Activated T-helper 17 cell treated with anti-CD3 and anti-CD28 coated beads, Interleukin-2, amount 50 U/mL, for 72 hours (primary cell): Measurements from ENCODE around the gene MAPK8. TPM values are rescaled to one million over a fixed set of nuclear protein-coding genes. Genes with fewer than 3 reads are reported as not detected.

Experiments used
- ATAC-seq: fragments of 150-1000 bp; cut with Tn5 transposase; replicated peaks from 2 replicates; pipeline ENCODE4 v1.10.0; 2021; ENCODE audit warnings: mild to moderate bottlenecking, moderate library complexity
- H3K27ac Mint-ChIP-seq: one replicate; pipeline ENCODE4 v1.8.0; 2022; ENCODE audit warnings: mixed read lengths
- H3K27me3 Mint-ChIP-seq: one replicate; pipeline ENCODE4 v1.8.0; 2022; ENCODE audit warnings: mixed read lengths
- H3K36me3 Mint-ChIP-seq: one replicate; pipeline ENCODE4 v1.8.0; 2022; ENCODE audit warnings: low read depth, mild to moderate bottlenecking, mixed read lengths
- H3K4me1 Mint-ChIP-seq: one replicate; pipeline ENCODE4 v1.8.0; 2022; ENCODE audit warnings: mixed read lengths
- H3K4me3 Mint-ChIP-seq: one replicate; pipeline ENCODE4 v1.8.0; 2022; ENCODE audit warnings: mild to moderate bottlenecking, mixed read lengths
- H3K9me3 Mint-ChIP-seq: one replicate; pipeline ENCODE4 v1.8.0; 2022; ENCODE audit warnings: mixed read lengths
- total RNA-seq, 2 donors: library from RNA; stranded (reverse); gene quantifications; one replicate each; pipeline ENCODE4 v1.2.3, GENCODE V29; 2022

Gene MAPK8
- total RNA-seq, 2 donors from 2014 or later: 36.4 to 41.7 TPM

DNA sequence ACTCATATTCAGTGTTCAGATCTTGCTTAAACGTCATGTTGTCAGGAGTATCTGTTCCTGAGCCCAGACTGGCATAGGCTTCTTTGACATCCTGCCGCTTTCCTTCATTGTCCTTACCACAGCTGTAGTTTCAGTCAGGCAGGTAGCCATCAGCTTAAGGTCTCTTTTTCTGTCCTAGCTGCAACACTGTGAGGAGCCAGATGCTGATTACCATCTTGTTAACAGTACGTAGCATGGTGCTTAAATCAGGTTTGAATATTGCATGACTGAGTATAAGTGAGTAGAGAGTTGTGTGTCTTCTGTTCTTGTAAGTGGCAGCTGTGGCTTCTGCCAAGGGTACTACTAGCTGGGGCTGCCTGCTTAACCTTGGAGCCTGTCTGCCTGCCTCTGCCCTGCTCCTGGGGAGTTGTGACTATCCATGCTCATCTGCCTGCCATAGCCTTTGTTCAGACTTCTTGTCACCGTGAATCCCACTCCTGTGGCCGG lies 92.6 kb downstream of the MAPK8 start:
- H3K36me3 Mint-ChIP-seq: no peaks in the 10 kb centered on the region
- no peaks in the 10 kb centered on the region for H3K27me3 Mint-ChIP-seq
- ATAC-seq: no peak
- no peak overlapping the region for H3K27ac Mint-ChIP-seq
- H3K4me3 Mint-ChIP-seq: no peak overlapping the region
- no peaks in the 10 kb centered on the region for H3K9me3 Mint-ChIP-seq
- peaks cover 12% of the 10 kb centered on the region for H3K4me1 Mint-ChIP-seq

- Mint-ChIP-seq H3K27me3 (no peaks in the 10 kb centered on the region), H3K4me1 (peaks cover 12% of the 10 kb centered on the region), H3K4me3 (no peak overlapping the region), H3K9me3 (no peaks in the 10 kb centered on the region), H3K27ac (peak overlapping the region; percentile 52), H3K36me3 (peaks cover 3% of the 10 kb centered on the region)
- no peak for ATAC-seq
Observed at GRCh38 chr10:48399551-48399950, 93.1 kb downstream of the MAPK8 start.

GRCh38 chr10:48400129-48400849 lies 93.8 kb downstream of the MAPK8 start:
- H3K4me1 Mint-ChIP-seq: peaks cover 12% of the 10 kb centered on the region
- peaks cover 7% of the 10 kb centered on the region for H3K36me3 Mint-ChIP-seq
- no peak for ATAC-seq
- no peaks in the 10 kb centered on the region for H3K9me3 Mint-ChIP-seq
- H3K27me3 Mint-ChIP-seq: no peaks in the 10 kb centered on the region
- no peak overlapping the region for H3K4me3 Mint-ChIP-seq
- peak overlapping the region; percentile 52 for H3K27ac Mint-ChIP-seq

GRCh38 chr10:48400850-48401220 lies 94.4 kb downstream of the MAPK8 start:
- Mint-ChIP-seq H3K27me3 (no peaks in the 10 kb centered on the region), H3K36me3 (peaks cover 11% of the 10 kb centered on the region), H3K9me3 (no peaks in the 10 kb centered on the region), H3K4me1 (peaks cover 12% of the 10 kb centered on the region), H3K4me3 (no peak overlapping the region), H3K27ac (peak overlapping the region; percentile 52)
- peak; percentile 28 for ATAC-seq

- Mint-ChIP-seq H3K4me1 (peaks cover 5% of the 10 kb centered on the region), H3K27me3 (no peaks in the 10 kb centered on the region), H3K4me3 (no peak overlapping the region), H3K27ac (no peak overlapping the region), H3K9me3 (no peaks in the 10 kb centered on the region), H3K36me3 (peaks cover 15% of the 10 kb centered on the region)
- ATAC-seq: no peak
Observed at GRCh38 chr10:48404646-48405045, 98.2 kb downstream of the MAPK8 start.

GRCh38 chr10:48406204-48406603 lies 99.7 kb downstream of the MAPK8 start:
- Mint-ChIP-seq H3K9me3 (no peaks in the 10 kb centered on the region), H3K4me3 (no peak overlapping the region), H3K27ac (no peak overlapping the region), H3K36me3 (peaks cover 15% of the 10 kb centered on the region), H3K4me1 (no peaks in the 10 kb centered on the region), H3K27me3 (no peaks in the 10 kb centered on the region)
- ATAC-seq: peak; percentile 26

- no peaks in the 10 kb centered on the region for H3K27me3 Mint-ChIP-seq
Observed at GRCh38 chr10:48406658-48407057, 100.2 kb downstream of the MAPK8 start.

DNA sequence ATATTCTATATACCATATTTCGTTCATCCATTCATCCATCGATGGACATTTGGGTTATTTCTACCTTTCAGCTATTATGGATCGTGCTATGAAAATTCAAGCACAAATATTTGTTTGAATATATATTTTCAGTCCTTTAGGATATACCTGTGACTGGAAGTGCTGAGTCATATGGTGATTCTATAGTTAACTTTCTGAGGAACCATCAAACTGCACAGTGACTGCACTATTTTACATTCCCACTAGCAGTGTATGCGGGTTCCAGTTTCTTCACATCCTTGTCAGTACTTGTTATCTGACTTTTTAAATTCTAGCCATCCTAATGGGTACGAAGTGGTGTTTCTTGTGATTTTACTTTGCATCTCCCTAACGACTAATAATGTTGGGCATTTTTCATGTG lies 104.0 kb downstream of the MAPK8 start:
- H3K36me3 Mint-ChIP-seq: peaks cover 15% of the 10 kb centered on the region
- no peaks in the 10 kb centered on the region for H3K9me3 Mint-ChIP-seq
- no peaks in the 10 kb centered on the region for H3K27me3 Mint-ChIP-seq
- H3K4me1 Mint-ChIP-seq: no peaks in the 10 kb centered on the region
- no peak for ATAC-seq
- H3K27ac Mint-ChIP-seq: no peak overlapping the region
- H3K4me3 Mint-ChIP-seq: no peak overlapping the region

More at GRCh38 chr10:48406658-48407057, 100.2 kb downstream of the MAPK8 start:
- Mint-ChIP-seq H3K4me1 (no peaks in the 10 kb centered on the region), H3K27ac (no peak overlapping the region), H3K9me3 (no peaks in the 10 kb centered on the region), H3K4me3 (no peak overlapping the region), H3K36me3 (peaks cover 15% of the 10 kb centered on the region)
- no peak for ATAC-seq

GRCh38 chr10:48411510-48411909 lies 105.0 kb downstream of the MAPK8 start:
- no peak for ATAC-seq

DNA sequence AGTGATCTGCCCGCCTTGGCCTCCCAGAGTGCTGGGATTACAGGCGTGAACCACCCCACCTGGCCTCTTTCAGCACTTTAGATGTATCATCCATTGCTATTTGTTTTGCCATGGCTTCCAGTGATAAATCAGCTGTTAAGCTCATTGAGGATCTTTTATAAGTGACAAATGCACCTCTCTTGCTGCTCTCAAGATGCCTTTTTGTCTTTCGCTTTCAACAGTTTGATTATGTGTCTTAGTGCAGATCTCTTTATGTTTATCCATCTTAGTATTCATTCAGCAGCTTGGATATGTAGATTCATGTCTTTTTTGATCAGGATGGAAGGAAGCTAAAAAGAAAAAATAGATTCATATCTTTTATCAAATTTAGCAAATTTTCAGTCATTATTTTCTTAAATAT lies 105.6 kb downstream of the MAPK8 start:
- ATAC-seq: no peak
- Mint-ChIP-seq H3K9me3 (no peaks in the 10 kb centered on the region), H3K27me3 (no peaks in the 10 kb centered on the region), H3K27ac (no peak overlapping the region), H3K4me1 (no peaks in the 10 kb centered on the region), H3K36me3 (peaks cover 8% of the 10 kb centered on the region), H3K4me3 (no peak overlapping the region)

More at GRCh38 chr10:48411510-48411909, 105.0 kb downstream of the MAPK8 start:
- Mint-ChIP-seq H3K27me3 (no peaks in the 10 kb centered on the region), H3K27ac (no peak overlapping the region), H3K9me3 (no peaks in the 10 kb centered on the region), H3K4me1 (no peaks in the 10 kb centered on the region), H3K4me3 (no peak overlapping the region), H3K36me3 (peaks cover 8% of the 10 kb centered on the region)

DNA sequence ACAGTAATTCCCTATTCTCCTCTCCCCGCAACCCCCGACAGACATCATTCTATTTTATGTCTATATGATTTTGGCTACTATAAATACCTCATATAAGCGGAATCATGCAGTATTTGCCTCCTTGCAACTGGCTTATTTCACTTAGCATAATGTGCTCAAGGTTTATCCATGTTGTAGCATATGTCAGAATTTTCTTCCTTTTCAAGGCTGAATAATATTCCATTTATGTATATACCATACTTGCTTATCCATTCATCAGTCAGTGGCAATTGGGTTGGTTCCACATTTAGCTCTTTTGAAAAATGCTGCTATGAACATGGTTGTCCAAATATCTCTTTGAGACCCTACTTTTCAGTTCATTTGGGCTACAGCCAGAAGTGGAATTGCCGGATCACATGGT lies 106.5 kb downstream of the MAPK8 start:
- no peak overlapping the region for H3K27ac Mint-ChIP-seq
- no peak overlapping the region for H3K4me3 Mint-ChIP-seq
- ATAC-seq: no peak
- H3K9me3 Mint-ChIP-seq: no peaks in the 10 kb centered on the region
- no peaks in the 10 kb centered on the region for H3K4me1 Mint-ChIP-seq
- H3K36me3 Mint-ChIP-seq: peaks cover 8% of the 10 kb centered on the region
- H3K27me3 Mint-ChIP-seq: no peaks in the 10 kb centered on the region

DNA sequence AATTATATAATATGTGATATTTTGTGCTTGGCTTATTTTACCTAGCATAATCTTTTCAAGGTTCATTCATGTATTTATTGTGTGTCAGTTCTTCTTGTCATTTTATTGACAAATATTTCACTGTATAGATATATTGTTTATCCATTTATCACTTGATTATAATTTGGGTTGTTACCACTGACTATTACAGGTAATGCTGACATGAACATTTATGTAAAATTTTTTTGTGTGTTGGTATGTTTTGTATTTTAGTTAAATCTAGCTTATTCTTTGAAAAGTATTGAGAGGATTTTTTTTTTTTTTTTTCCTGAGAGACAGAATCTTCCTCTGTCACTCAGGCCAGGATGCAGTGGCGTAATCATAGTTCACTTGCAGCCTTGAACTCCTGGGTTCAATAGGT lies 107.7 kb downstream of the MAPK8 start:
- ATAC-seq: no peak
- no peaks in the 10 kb centered on the region for H3K27me3 Mint-ChIP-seq
- H3K36me3 Mint-ChIP-seq: peaks cover 8% of the 10 kb centered on the region
- no peak overlapping the region for H3K27ac Mint-ChIP-seq
- no peaks in the 10 kb centered on the region for H3K4me1 Mint-ChIP-seq
- no peaks in the 10 kb centered on the region for H3K9me3 Mint-ChIP-seq
- H3K4me3 Mint-ChIP-seq: no peak overlapping the region

DNA sequence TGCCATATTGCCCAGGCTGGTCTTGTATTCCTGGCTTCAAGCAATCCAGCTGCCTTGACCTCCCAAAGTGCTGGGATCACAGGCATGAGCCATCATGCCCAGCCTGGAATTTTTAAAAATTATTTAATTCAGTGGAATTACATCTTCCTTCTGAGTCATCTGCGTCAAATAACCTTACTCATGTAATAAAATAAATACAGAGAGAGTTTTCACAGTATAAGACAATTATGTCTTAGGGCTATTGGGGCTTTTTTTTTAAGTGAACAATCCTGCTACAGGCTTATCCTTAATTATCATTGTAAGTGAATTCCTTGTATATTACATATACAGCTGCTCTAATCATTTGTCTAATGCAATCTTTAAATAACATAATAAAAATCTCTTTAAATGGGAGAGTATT lies 108.3 kb downstream of the MAPK8 start:
- H3K9me3 Mint-ChIP-seq: no peaks in the 10 kb centered on the region
- no peak for ATAC-seq
- peaks cover 8% of the 10 kb centered on the region for H3K36me3 Mint-ChIP-seq
- H3K4me3 Mint-ChIP-seq: no peak overlapping the region
- no peaks in the 10 kb centered on the region for H3K4me1 Mint-ChIP-seq
- no peaks in the 10 kb centered on the region for H3K27me3 Mint-ChIP-seq
- H3K27ac Mint-ChIP-seq: no peak overlapping the region

GRCh38 chr10:48416584-48417232 lies 110.2 kb downstream of the MAPK8 start:
- H3K36me3 Mint-ChIP-seq: peaks cover 15% of the 10 kb centered on the region
- no peak overlapping the region for H3K4me3 Mint-ChIP-seq
- no peak overlapping the region for H3K27ac Mint-ChIP-seq
- no peaks in the 10 kb centered on the region for H3K27me3 Mint-ChIP-seq
- H3K9me3 Mint-ChIP-seq: no peaks in the 10 kb centered on the region
- no peaks in the 10 kb centered on the region for H3K4me1 Mint-ChIP-seq
- no peak for ATAC-seq

GRCh38 chr10:48417374-48417773 lies 110.9 kb downstream of the MAPK8 start:
- H3K27me3 Mint-ChIP-seq: no peaks in the 10 kb centered on the region
- no peaks in the 10 kb centered on the region for H3K4me1 Mint-ChIP-seq
- H3K4me3 Mint-ChIP-seq: no peak overlapping the region
- no peak overlapping the region for H3K27ac Mint-ChIP-seq
- H3K9me3 Mint-ChIP-seq: no peaks in the 10 kb centered on the region
- ATAC-seq: no peak
- peaks cover 15% of the 10 kb centered on the region for H3K36me3 Mint-ChIP-seq
